ENCODE results near the gene FMN1.

FMN1 gene

GRCh38 chr15:33005582-33005981 lies 188.9 kb downstream of the FMN1 start:
- DNase-seq, result no peak

GRCh38 chr15:33001926-33002325 lies 192.6 kb downstream of the FMN1 start:
- no peak for DNase-seq

GRCh38 chr15:32998979-32999672 lies 195.4 kb downstream of the FMN1 start:
- no peak for DNase-seq

- DNase-seq, result no peak
Observed at GRCh38 chr15:32998182-32998581, 196.3 kb downstream of the FMN1 start.

- no peak for DNase-seq
Observed at GRCh38 chr15:32994810-32995424, 199.6 kb downstream of the FMN1 start.

GRCh38 chr15:32993285-32993684 lies 201.2 kb downstream of the FMN1 start:
- DNase-seq, result no peak

GRCh38 chr15:32991619-32992111 lies 202.8 kb downstream of the FMN1 start:
- no peak for DNase-seq

GRCh38 chr15:32990071-32990470 lies 204.4 kb downstream of the FMN1 start:
- no peak for DNase-seq

GRCh38 chr15:32987067-32987466 lies 207.4 kb downstream of the FMN1 start:
- DNase-seq, result no peak

GRCh38 chr15:32986147-32986546 lies 208.4 kb downstream of the FMN1 start:
- DNase-seq, result no peak

GRCh38 chr15:32983679-32984078 lies 210.8 kb downstream of the FMN1 start:
- no peak for DNase-seq

- DNase-seq, result no peak
Observed at GRCh38 chr15:32982001-32982400, 212.5 kb downstream of the FMN1 start.

- DNase-seq, result no peak
Observed at GRCh38 chr15:32981536-32981935, 213.0 kb downstream of the FMN1 start.

GRCh38 chr15:32979710-32980109 lies 214.8 kb downstream of the FMN1 start:
- DNase-seq, result no peak

GRCh38 chr15:32977506-32977905 lies 217.0 kb downstream of the FMN1 start:
- DNase-seq, result no peak

- DNase-seq, result no peak
Observed at GRCh38 chr15:32974691-32975090, 219.8 kb downstream of the FMN1 start.

- no peak for DNase-seq
Observed at GRCh38 chr15:32972686-32973085, 221.8 kb downstream of the FMN1 start.

- DNase-seq, result no peak
Observed at GRCh38 chr15:32970847-32971246, 223.7 kb downstream of the FMN1 start.

- DNase-seq, result no peak
Observed at GRCh38 chr15:32967521-32967920, 227.0 kb downstream of the FMN1 start.

- no peak for DNase-seq
Observed at GRCh38 chr15:32966512-32966911, 228.0 kb downstream of the FMN1 start.

- DNase-seq, result no peak
Observed at GRCh38 chr15:32965897-32966296, 228.6 kb downstream of the FMN1 start.

- DNase-seq, result no peak
Observed at GRCh38 chr15:32959077-32959476, 235.4 kb downstream of the FMN1 start.

- DNase-seq, result no peak
Observed at GRCh38 chr15:32957219-32957618, 237.3 kb downstream of the FMN1 start.

GRCh38 chr15:32956711-32957110 lies 237.8 kb downstream of the FMN1 start:
- DNase-seq, result no peak

- no peak for DNase-seq
Observed at GRCh38 chr15:32956006-32956405, 238.5 kb downstream of the FMN1 start.

Measured in activated T-cell treated with anti-CD3 and anti-CD28 coated beads for 4 hours (primary cell).